Mesodermal cell (in vitro differentiated cells): ENCODE data around the gene ABCA6.

Experiments used
- H3K27ac ChIP-seq: 2 replicates; pipeline ENCODE4 v1.7.0; 2013; ENCODE audit warnings: mild to moderate bottlenecking, low read depth, low read length, moderate library complexity; ENCODE audit not compliant: severe bottlenecking
- H3K36me3 ChIP-seq: 2 replicates; pipeline ENCODE4 v1.7.1; 2013; ENCODE audit warnings: mild to moderate bottlenecking, low read length, moderate library complexity; ENCODE audit not compliant: control insufficient read depth, insufficient read depth
- H3K4me1 ChIP-seq: one replicate; pipeline ENCODE4 v1.7.1; 2013; ENCODE audit warnings: mild to moderate bottlenecking, low read length; ENCODE audit not compliant: insufficient read depth, control insufficient read depth, poor library complexity, severe bottlenecking
- H3K4me3 ChIP-seq: 2 replicates; pipeline ENCODE4 v1.7.0; 2013; ENCODE audit warnings: low read length, control low read depth, mild to moderate bottlenecking; ENCODE audit not compliant: insufficient read depth, poor library complexity, severe bottlenecking; ENCODE audit errors: extremely low read depth
- H3K9me3 ChIP-seq: 2 replicates; pipeline ENCODE4 v1.7.1; 2013; ENCODE audit warnings: mild to moderate bottlenecking, low read length, moderate library complexity; ENCODE audit not compliant: control insufficient read depth
- WGBS, 2 experiments: methylation state at CpG; one replicate each; pipeline ENCODE4 v1.1.5; 2013; ENCODE audit warnings: missing lambda C conversion rate in 2 of 2; ENCODE audit not compliant: insufficient coverage in 2 of 2; 5-methylcytosine and 5-hydroxymethylcytosine counted together

Gene ABCA6

DNA sequence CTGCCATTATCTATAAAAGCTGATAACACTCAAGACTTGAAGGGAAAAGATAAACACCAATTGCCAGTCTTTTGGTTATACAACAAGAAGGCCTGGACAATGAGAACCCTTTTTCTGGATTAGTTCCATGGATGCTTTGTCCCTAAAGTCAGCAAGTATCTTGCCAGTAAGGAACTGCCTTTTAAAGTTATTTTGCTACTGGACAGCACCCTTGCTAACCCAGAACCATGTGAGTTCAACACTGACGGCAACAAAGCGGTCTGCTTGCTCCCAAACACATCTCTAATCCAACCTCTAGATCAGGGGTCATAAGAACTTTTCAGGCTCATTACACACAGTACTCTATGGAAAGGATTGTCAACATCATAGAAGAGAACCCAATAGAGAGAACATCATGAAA is 25.3 kb upstream of the ABCA6 start:
- 95% methylated on average over 2 of the region's 2 CpGs; no CpG with 5 or more reads in 1 of the 2 experiments for WGBS, 2 experiments
- H3K36me3 ChIP-seq = no peaks in the 10 kb centered on the region
- H3K4me3 ChIP-seq = no peak overlapping the region
- H3K27ac ChIP-seq = no peak overlapping the region
- H3K4me1 ChIP-seq = no peaks in the 10 kb centered on the region
- no peaks in the 10 kb centered on the region for H3K9me3 ChIP-seq

DNA sequence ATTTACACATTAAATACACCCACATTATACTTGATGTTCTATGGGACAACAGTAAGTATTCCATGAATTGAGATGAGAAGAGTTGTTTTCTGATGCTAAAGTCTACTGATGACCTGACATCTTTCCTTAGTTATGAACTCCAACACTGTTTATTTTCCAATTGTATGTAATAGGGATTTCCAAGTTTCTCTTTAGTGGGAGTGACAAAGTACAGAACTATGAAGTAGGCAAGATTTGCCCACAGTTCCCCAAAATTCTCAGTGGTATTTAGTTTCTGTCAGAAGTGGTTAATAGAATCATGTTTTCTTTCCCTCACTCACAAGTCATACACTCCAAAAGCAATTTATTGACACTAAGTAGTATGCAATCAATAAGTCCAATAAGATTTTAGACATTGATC is 22.5 kb upstream of the ABCA6 start:
- Histone ChIP-seq H3K4me1 (no peaks in the 10 kb centered on the region), H3K27ac (no peak overlapping the region), H3K9me3 (no peaks in the 10 kb centered on the region), H3K36me3 (no peaks in the 10 kb centered on the region), H3K4me3 (no peak overlapping the region)

GRCh38 chr17:69159418-69159817 is 17.7 kb upstream of the ABCA6 start:
- no peaks in the 10 kb centered on the region for H3K36me3 ChIP-seq
- H3K4me3 ChIP-seq = no peak overlapping the region
- no peaks in the 10 kb centered on the region for H3K4me1 ChIP-seq
- H3K27ac ChIP-seq = no peak overlapping the region
- H3K9me3 ChIP-seq = no peaks in the 10 kb centered on the region

DNA sequence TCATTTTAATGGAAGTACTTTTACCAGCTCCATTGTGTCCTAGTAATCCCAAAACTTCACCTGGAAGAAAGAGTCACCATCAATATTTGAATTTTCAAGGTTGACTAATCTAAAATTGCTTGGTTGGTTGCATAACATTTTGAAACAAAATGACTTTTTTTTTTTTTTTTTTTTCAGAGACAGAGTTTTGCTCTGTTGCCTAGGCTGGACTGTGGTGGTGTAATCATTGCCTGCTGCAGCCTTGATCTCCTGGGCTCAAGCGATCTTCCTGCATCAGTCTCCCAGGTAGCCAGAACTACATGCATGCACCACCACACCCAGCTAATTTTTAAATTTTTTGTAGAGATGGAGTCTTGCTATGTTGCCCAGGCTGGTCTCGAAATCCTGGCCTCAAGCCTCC is 12.6 kb upstream of the ABCA6 start:
- Histone ChIP-seq H3K4me3 (no peak overlapping the region), H3K9me3 (no peaks in the 10 kb centered on the region), H3K36me3 (no peaks in the 10 kb centered on the region), H3K4me1 (no peaks in the 10 kb centered on the region), H3K27ac (no peak overlapping the region)
- WGBS, 2 experiments = 83 to 100% methylated on average over 1 of the region's 2 CpGs

DNA sequence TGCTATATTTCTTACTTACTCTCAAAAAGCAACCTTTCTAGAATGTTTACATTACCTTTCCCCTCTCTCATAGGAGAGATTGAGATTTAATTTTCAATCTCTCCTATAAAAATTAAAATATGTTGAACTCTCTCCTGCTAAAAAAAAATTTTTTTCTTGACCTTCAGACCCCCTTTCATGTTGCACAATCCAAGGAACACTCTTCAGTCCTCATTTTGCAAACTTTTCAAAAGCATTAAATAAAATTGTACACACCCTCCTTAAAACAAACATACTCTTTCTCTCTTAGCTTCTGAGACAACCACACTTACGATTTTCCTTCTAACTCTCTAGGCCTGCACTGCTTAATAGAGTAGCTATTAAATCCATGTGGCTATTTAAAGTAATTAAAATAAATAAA is 8.6 kb upstream of the ABCA6 start:
- H3K9me3 ChIP-seq = no peaks in the 10 kb centered on the region
- no peaks in the 10 kb centered on the region for H3K4me1 ChIP-seq
- no peaks in the 10 kb centered on the region for H3K36me3 ChIP-seq
- no peak overlapping the region for H3K27ac ChIP-seq
- no CpG with 5 or more reads among the region's 1 CpG for WGBS, 2 experiments
- no peak overlapping the region for H3K4me3 ChIP-seq

DNA sequence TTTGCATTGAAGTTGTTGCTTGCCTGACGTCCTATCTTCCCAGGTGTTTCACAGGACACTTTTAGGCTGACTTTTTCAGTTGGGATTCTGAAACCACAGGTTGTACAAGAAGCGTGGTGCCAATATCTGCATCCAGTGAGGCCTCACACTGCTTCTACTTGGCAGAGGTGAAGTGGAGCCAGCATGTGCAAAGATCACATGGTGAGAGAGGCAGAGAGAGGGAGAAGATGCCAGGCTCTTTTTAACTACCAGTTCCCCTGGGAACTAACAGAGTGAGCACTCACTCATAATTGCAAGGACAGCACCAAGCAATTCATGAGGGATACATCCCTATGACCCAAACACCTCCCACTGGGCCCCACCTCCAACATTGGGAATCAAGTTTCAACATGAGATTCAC is 5.8 kb upstream of the ABCA6 start:
- 67 to 96% methylated on average over 2 of the region's 2 CpGs for WGBS, 2 experiments
- Histone ChIP-seq H3K36me3 (no peaks in the 10 kb centered on the region), H3K27ac (no peak overlapping the region), H3K9me3 (no peaks in the 10 kb centered on the region), H3K4me1 (no peaks in the 10 kb centered on the region), H3K4me3 (no peak overlapping the region)

- no CpG with 5 or more reads among the region's 2 CpGs for WGBS, 2 experiments
These were observed 2.9 kb upstream of the ABCA6 start for GRCh38 chr17:69144331-69145255.

GRCh38 chr17:69143683-69144231 is 2.1 kb upstream of the ABCA6 start:
- WGBS, 2 experiments = 67 to 83% methylated on average over 1 of the region's 3 CpGs
- Histone ChIP-seq H3K36me3 (no peaks in the 10 kb centered on the region), H3K9me3 (no peaks in the 10 kb centered on the region), H3K4me3 (no peak overlapping the region), H3K27ac (no peak overlapping the region), H3K4me1 (no peaks in the 10 kb centered on the region)

More at GRCh38 chr17:69144331-69145255, 2.9 kb upstream of the ABCA6 start:
- Histone ChIP-seq H3K27ac (no peak overlapping the region), H3K36me3 (no peaks in the 10 kb centered on the region), H3K4me3 (no peak overlapping the region), H3K4me1 (no peaks in the 10 kb centered on the region), H3K9me3 (no peaks in the 10 kb centered on the region)

DNA sequence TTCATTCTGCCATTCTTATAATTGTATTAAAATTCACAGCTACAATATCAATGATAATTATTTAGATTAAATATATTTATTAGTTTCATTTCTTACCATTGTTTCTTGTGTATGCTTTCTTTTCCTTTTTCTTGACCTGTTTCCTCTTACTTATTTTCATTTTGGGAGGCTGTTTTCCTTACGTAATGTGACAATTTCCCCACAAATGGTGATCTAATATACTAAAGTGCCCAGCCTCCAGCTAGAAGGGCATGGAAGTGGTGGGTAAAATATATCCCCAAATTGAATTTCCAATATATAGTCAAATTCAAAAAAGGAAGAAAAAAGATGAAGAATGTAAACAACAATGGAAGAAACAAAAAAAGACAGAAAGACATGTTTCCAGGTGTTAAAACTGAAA is 1.5 kb upstream of the ABCA6 start:
- WGBS, 2 experiments = no CpG with 5 or more reads among the region's 1 CpG
- Histone ChIP-seq H3K36me3 (no peaks in the 10 kb centered on the region), H3K4me3 (no peak overlapping the region), H3K4me1 (no peaks in the 10 kb centered on the region), H3K27ac (no peak overlapping the region), H3K9me3 (no peaks in the 10 kb centered on the region)

DNA sequence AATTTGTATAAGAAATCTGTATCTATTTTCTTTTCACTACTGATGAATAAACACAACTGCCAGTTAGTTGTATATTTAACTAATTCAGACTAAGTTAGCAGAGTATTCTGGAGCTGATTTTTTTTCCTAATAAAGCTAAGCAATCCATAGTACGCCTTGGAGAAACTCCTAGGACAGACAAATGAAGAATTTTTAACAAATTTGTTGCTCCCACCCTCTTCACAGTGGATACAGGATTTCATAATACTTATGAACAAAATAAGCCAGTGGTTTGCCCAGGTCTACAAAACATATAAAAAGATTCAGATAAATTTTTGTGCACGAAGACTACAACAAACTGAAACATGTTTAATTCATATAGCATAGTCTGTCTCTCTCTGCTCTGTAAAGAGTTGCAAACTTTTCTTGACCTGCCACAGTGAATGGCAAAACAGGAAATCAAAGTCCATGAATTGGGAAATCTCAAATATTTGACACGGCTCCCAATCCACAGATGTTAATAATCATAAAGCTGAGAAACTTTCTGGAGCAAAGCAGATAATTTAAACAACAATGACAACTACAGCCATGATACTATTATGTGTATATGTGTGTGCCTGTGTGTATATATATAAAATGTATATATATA is 594 bp upstream of the ABCA6 start:
- no peak overlapping the region for H3K4me3 ChIP-seq
- 100% methylated on average over 1 of the region's 3 CpGs for WGBS, 2 experiments
- no peaks in the 10 kb centered on the region for H3K4me1 ChIP-seq
- H3K27ac ChIP-seq = no peak overlapping the region
- H3K36me3 ChIP-seq = no peaks in the 10 kb centered on the region
- no peaks in the 10 kb centered on the region for H3K9me3 ChIP-seq

GRCh38 chr17:69134112-69134511 is 7.6 kb downstream of the ABCA6 start:
- 82 to 93% methylated on average over 2 to 3 of the region's 3 CpGs for WGBS, 2 experiments
- H3K4me3 ChIP-seq = no peak overlapping the region
- no peak overlapping the region for H3K27ac ChIP-seq
- H3K9me3 ChIP-seq = no peaks in the 10 kb centered on the region
- no peaks in the 10 kb centered on the region for H3K4me1 ChIP-seq
- H3K36me3 ChIP-seq = no peaks in the 10 kb centered on the region
